BLaER1 treated with 17β-estradiol and CSF1 and Interleukin-3, amounts not matched to agents 10 nM and 100 nM (cell line): ENCODE measurements around the gene DCPS.

ENCODE experiments used
- H3K27ac ChIP-seq, 11 experiments: shearing (Covaris generic); formaldehyde crosslinking; 2 replicates each; pipeline ENCODE4 v1.8.1; 2022
- H3K27me3 ChIP-seq, 11 experiments: shearing (Covaris generic); formaldehyde crosslinking; 2 replicates each; pipeline ENCODE4 v1.8.1; 2022
- H3K36me3 ChIP-seq, 11 experiments: shearing (Covaris generic); formaldehyde crosslinking; 2 replicates each; pipeline ENCODE4 v1.8.1; 2022
- H3K4me1 ChIP-seq, 10 experiments: shearing (Covaris generic); formaldehyde crosslinking; 2 replicates each; pipeline ENCODE4 v1.8.1; 2022
- H3K4me2 ChIP-seq, 11 experiments: shearing (Covaris generic); formaldehyde crosslinking; 2 replicates each; pipeline ENCODE4 v1.8.1; 2022
- H3K4me3 ChIP-seq, 10 experiments: shearing (Covaris generic); formaldehyde crosslinking; 2 replicates each; pipeline ENCODE4 v1.8.1; 2022
- H3K9ac ChIP-seq, 11 experiments: shearing (Covaris generic); formaldehyde crosslinking; 2 replicates each; pipeline ENCODE4 v1.8.1; 2022
- H3K9me3 ChIP-seq, 11 experiments: shearing (Covaris generic); formaldehyde crosslinking; replicated peaks in 1 of 11; 2 replicates each; pipeline ENCODE4 v1.8.1; 2022
- H4K20me1 ChIP-seq, 11 experiments: shearing (Covaris generic); formaldehyde crosslinking; 2 replicates each; pipeline ENCODE4 v1.8.1; 2022
- Cebpa-rat ChIP-seq, 11 experiments: shearing (Covaris generic); IDR thresholded peaks; 2 replicates each; pipeline ENCODE4 v1.8.1; 2022

The DCPS gene

DNA sequence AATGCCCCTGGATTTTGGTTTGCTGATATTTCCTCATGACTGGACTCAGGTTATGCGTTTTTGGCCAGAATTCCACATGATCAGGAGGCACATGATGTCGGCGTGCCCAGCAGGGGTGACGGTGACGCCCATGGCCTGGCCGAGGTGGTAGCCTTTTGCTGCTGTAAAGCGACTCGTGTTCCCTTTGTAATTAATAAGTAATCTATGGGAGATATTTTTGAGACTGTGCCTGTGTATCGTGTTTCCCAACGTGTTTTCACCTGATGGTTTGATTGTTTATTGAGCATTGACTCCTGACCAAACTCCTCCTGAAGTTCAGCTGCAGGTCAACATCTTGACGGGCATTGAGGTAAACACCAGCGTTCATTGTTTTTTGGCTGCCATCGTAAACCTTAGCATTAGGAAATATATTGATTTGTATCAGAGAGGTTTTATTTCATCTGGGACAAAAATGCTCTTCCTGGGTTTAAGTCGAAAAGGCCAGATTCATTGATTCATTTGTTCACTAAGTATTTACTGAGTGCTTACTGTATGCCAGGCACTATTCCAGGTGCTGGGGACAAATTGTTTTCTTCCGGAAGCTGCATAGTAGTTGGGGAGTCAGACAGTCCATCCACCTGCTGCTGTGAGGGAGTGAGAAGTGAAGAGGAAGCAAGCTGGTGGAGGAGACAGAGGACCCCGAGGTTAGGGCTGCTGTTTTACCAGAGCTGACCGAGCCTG lies 23.6 kb downstream of the DCPS start:
- Histone ChIP-seq H3K4me3 (no peak overlapping the region), H4K20me1 (peaks cover 0 to 27% (median 0%) of the 10 kb centered on the region in 11 experiments; a peak in 9 of 22 replicates), H3K9me3 (no peaks in the 10 kb centered on the region), H3K9ac (no peak overlapping the region), H3K36me3 (peaks cover 12 to 39% (median 25%) of the 10 kb centered on the region in 11 experiments; a peak in 21 of 22 replicates), H3K27me3 (no peaks in the 10 kb centered on the region), H3K4me1 (peaks cover 0 to 16% (median 8%) of the 10 kb centered on the region in 10 experiments; a peak in 9 of 20 replicates), H3K27ac (no peak overlapping the region), H3K4me2 (no peak overlapping the region)
- TF ChIP-seq Cebpa-rat (IDR thresholded peaks at IDR 0.05), result no peak

DNA sequence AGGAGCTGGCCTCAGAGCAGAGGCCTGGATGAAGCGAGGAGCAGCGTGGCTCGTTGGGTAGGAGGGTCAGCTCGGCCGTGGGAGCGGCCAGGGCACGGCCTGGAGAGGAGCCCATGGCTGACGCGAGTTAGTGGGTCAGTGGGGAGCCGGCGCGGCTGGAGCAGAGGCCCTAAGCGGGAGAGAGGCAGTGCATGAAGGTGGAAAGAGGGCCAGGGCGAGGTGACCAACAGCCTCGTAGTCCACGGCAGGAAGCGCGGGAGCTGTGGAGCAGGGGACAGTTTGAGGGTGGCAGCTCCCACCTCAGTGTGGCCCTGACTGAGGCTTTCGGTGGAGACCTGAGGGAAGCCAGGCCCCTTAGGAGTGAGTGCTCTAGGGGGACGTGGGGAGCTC lies 24.1 kb downstream of the DCPS start:
- H3K4me3 ChIP-seq, result no peak overlapping the region
- peaks cover 0 to 16% (median 8%) of the 10 kb centered on the region in 10 experiments; a peak in 9 of 20 replicates for H3K4me1 ChIP-seq
- H3K9me3 ChIP-seq, result no peaks in the 10 kb centered on the region
- H4K20me1 ChIP-seq, result peaks cover 0 to 27% (median 0%) of the 10 kb centered on the region in 11 experiments; a peak in 9 of 22 replicates
- TF ChIP-seq Cebpa-rat (IDR thresholded peaks at IDR 0.05), result no peak
- no peaks in the 10 kb centered on the region for H3K27me3 ChIP-seq
- no peak overlapping the region; a peak in 1 of 22 replicates for H3K9ac ChIP-seq
- H3K27ac ChIP-seq, result no peak overlapping the region
- no peak overlapping the region for H3K4me2 ChIP-seq
- H3K36me3 ChIP-seq, result peaks cover 16 to 45% (median 28%) of the 10 kb centered on the region in 11 experiments; a peak in 21 of 22 replicates

DNA sequence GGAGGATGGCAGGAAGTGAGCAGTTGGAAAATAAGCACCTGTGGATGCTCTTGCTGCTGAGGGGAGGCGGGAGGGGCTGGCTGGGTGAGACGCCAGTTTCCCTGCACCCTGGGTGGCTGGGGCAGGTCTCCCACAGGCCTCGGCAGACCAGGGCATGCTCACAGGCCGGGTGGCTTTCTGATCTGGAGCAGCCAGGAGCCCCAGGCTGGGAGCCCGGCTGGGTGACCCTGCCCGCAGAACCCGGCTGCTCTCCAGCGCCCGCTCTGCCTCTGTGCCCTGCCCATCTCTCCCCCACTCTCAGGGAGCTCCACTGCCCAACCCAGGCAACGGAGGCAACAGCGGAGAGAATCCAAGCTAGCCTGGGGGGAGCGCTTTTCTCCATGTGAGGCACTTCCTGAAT lies 24.6 kb downstream of the DCPS start:
- Histone ChIP-seq H3K9ac (no peak overlapping the region; a peak in 1 of 22 replicates), H3K9me3 (no peaks in the 10 kb centered on the region), H3K36me3 (peaks cover 18 to 46% (median 32%) of the 10 kb centered on the region in 11 experiments; a peak in 21 of 22 replicates), H3K4me3 (no peak overlapping the region), H3K4me1 (peaks cover 0 to 16% (median 8%) of the 10 kb centered on the region in 10 experiments; a peak in 9 of 20 replicates), H3K27me3 (no peaks in the 10 kb centered on the region), H4K20me1 (peaks cover 0 to 27% (median 0%) of the 10 kb centered on the region in 11 experiments; a peak in 9 of 22 replicates), H3K27ac (no peak overlapping the region), H3K4me2 (no peak overlapping the region)
- no peak for TF ChIP-seq Cebpa-rat (IDR thresholded peaks at IDR 0.05)

DNA sequence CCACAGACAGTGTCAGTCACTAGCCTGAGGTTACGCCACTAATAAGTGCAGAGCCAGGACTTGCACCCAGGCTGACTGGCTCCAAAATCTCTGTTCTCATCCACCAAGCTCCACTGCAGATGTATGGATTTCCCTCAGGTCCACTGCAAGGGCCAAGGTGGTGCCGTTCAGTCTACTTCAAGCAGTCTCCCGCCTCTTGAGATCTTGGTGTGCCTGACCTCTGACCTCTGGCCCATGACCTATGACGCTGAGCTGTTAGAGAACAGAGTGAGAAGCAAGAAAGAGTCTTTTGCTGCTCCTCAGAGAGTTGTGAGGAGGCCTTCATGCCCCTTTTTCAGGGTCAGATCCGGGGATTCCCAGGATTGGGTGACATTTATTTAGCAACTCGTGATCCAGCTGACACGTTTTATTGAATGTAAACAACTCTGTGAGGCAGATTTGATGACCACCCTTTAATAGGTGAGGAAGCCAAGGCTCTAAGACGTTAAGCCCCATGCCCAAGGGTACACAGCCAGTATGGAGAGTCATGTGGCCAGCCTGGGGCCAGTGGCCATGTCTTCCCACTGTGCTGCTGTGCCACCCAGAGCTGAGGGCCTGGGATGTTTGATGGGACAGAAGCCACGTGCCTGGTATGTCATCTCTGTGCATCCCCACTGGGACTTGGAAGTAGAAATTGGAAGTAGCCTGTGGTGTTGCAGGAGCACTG lies 25.2 kb downstream of the DCPS start:
- TF ChIP-seq Cebpa-rat (IDR thresholded peaks at IDR 0.05), result no peak
- Histone ChIP-seq H3K4me3 (no peak overlapping the region), H3K4me1 (peaks cover 0 to 16% (median 8%) of the 10 kb centered on the region in 10 experiments; a peak in 9 of 20 replicates), H3K27me3 (no peaks in the 10 kb centered on the region), H3K9me3 (no peaks in the 10 kb centered on the region), H3K9ac (no peak overlapping the region), H4K20me1 (peaks cover 0 to 27% (median 0%) of the 10 kb centered on the region in 11 experiments; a peak in 9 of 22 replicates), H3K27ac (no peak overlapping the region), H3K4me2 (no peak overlapping the region), H3K36me3 (peaks cover 13 to 47% (median 31%) of the 10 kb centered on the region in 11 experiments; a peak in 21 of 22 replicates)

DNA sequence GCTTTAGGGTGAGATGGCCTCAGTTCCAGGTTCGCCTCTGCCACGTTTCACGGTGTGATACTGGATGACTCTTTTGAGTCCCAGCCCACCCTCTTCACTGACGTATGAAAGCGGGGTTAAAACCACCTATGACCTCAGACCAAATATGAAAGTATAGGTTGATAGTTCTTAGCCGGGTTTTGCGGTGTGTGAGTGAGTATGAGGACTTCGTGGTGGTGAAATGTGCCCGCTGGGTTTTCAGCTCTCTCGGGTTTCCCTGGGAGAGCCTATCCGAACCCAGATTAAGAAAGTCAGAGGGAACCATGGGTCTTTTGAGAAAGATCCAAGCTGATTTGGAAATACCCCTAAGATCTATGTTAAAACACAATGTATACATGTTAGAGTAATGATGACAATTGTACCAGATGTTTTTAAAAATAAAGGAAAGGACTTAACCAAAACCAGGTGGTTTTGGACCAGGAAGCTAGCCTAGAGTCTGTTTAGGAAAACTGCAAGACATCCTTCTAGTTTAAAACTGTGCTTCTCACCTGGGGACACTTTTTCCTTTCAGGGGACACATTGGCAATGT lies 25.9 kb downstream of the DCPS start:
- TF ChIP-seq Cebpa-rat (IDR thresholded peaks at IDR 0.05), result no peak
- Histone ChIP-seq H3K4me3 (no peak overlapping the region), H3K9ac (no peak overlapping the region)

DNA sequence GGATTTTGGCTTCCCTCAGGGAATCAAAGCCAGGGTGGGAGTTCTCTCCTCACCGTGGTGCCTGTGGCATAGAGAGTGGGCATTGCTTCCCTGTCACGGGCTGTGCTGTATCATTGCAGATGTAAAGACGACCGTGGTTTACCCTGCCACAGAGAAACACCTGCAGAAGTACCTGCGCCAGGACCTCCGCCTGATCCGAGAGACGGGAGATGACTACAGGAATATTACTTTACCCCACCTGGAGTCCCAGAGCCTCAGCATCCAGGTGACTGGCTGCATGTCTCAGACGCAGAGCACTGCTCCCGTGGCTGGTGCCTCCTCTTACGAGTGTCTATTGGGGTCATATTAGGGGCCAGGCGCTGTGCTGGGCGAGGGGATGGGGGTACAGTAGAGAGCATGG lies 27.4 kb downstream of the DCPS start:
- Histone ChIP-seq H3K36me3 (peaks cover 13 to 47% (median 29%) of the 10 kb centered on the region in 11 experiments; a peak in 21 of 22 replicates), H4K20me1 (peaks cover 0 to 35% (median 0%) of the 10 kb centered on the region in 11 experiments; a peak in 8 of 22 replicates), H3K27me3 (no peaks in the 10 kb centered on the region), H3K4me2 (no peak overlapping the region), H3K27ac (no peak overlapping the region), H3K9me3 (no peaks in the 10 kb centered on the region), H3K4me3 (no peak overlapping the region), H3K9ac (no peak overlapping the region), H3K4me1 (peaks cover 11 to 32% (median 21%) of the 10 kb centered on the region in 10 experiments)
- no peak for TF ChIP-seq Cebpa-rat (IDR thresholded peaks at IDR 0.05)

More for the DNA sequence above, 25.9 kb downstream of the DCPS start:
- Histone ChIP-seq H3K27ac (no peak overlapping the region), H3K9me3 (no peaks in the 10 kb centered on the region), H3K4me1 (peaks cover 0 to 20% (median 12%) of the 10 kb centered on the region in 10 experiments; a peak in 15 of 20 replicates), H3K36me3 (peaks cover 13 to 47% (median 31%) of the 10 kb centered on the region in 11 experiments; a peak in 21 of 22 replicates), H3K4me2 (no peak overlapping the region), H3K27me3 (no peaks in the 10 kb centered on the region), H4K20me1 (peaks cover 0 to 29% (median 0%) of the 10 kb centered on the region in 11 experiments; a peak in 9 of 22 replicates)

DNA sequence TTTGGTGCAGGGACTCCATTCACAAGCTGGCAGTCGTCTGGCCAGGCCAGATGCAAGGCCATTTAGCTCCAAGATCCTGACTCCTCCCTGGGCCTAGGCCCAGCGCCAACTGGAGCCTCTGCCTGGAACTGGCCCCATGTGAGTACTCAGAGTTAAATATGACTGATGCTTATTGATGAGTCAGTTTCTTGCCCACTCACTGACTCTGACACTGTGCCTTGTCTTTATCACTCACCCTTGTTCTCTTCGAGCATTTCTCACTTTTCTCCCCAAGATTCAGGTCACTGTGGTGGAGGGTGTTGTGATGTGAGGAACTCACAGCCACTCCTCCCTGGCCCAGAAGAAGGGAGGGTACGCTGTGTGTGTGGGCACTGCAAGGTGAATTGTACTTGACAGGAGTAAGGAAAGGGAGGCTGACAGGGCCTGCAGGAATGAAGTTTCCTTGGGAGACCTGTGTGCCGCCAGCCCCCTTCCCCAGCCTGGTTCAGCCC lies 28.4 kb downstream of the DCPS start:
- no peak for TF ChIP-seq Cebpa-rat (IDR thresholded peaks at IDR 0.05)
- Histone ChIP-seq H3K36me3 (peaks cover 13 to 47% (median 29%) of the 10 kb centered on the region in 11 experiments; a peak in 21 of 22 replicates), H3K4me3 (no peak overlapping the region), H3K9me3 (no peaks in the 10 kb centered on the region), H3K27ac (no peak overlapping the region), H3K9ac (no peak overlapping the region), H3K27me3 (no peaks in the 10 kb centered on the region), H3K4me2 (no peak overlapping the region), H4K20me1 (peaks cover 0 to 45% (median 0%) of the 10 kb centered on the region in 11 experiments; a peak in 9 of 22 replicates), H3K4me1 (peaks cover 21 to 39% (median 29%) of the 10 kb centered on the region in 10 experiments)

DNA sequence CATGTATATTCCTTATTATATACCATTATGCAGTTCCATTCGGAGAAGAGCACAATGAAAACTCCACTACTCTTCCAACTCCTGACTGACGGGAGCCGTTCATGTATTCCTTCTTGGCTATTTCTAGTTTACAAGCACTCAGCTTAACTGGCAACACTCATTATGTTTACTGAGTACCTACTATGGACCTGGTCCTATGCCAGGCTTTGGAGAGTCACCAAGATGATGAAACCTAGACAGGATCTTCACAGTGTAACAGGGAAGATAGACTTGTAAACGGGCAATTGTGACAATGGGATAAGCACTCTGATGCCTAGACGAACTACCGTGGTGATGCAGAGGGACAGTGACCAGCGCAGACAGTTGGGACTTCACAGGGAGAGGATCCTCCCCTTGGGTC lies 29.3 kb downstream of the DCPS start:
- peaks cover 29 to 44% (median 37%) of the 10 kb centered on the region in 10 experiments for H3K4me1 ChIP-seq

More for the DNA sequence above, 29.3 kb downstream of the DCPS start:
- H3K4me3 ChIP-seq, result no peak overlapping the region
- H4K20me1 ChIP-seq, result peaks cover 0 to 49% (median 0%) of the 10 kb centered on the region in 11 experiments; a peak in 9 of 22 replicates
- no peak overlapping the region for H3K27ac ChIP-seq
- H3K4me2 ChIP-seq, result no peak overlapping the region
- no peak overlapping the region for H3K9ac ChIP-seq
- H3K27me3 ChIP-seq, result no peaks in the 10 kb centered on the region
- TF ChIP-seq Cebpa-rat (IDR thresholded peaks at IDR 0.05), result no peak
- no peaks in the 10 kb centered on the region for H3K9me3 ChIP-seq
- H3K36me3 ChIP-seq, result peaks cover 13 to 47% (median 33%) of the 10 kb centered on the region in 11 experiments; a peak in 21 of 22 replicates
